OCI-LY1 (cell line): ENCODE measurements around the gene CHST5.

ENCODE experiments used
- H2AFZ ChIP-seq: fragments of 200-600 bp; sonication (generic), shearing (Covaris generic); 2 replicates; pipeline ENCODE4 v1.6.0; 2014; ENCODE audit warnings: antibody characterized with exemption, mild to moderate bottlenecking, low read length
- H3F3A ChIP-seq: fragments of 200-600 bp; sonication (generic), shearing (Covaris generic); 2 replicates; pipeline ENCODE4 v1.6.0; 2014; ENCODE audit warnings: mild to moderate bottlenecking, antibody characterized with exemption, low read length, moderate library complexity; ENCODE audit not compliant: insufficient read depth
- H3K27ac ChIP-seq: fragments of 200-600 bp; sonication (generic); 2 replicates; pipeline ENCODE4 v1.5.1; 2014; ENCODE audit warnings: low read length, mixed run types, mild to moderate bottlenecking, low read depth; ENCODE audit not compliant: poor library complexity, severe bottlenecking
- H3K27me3 ChIP-seq: fragments of 200-600 bp; sonication (generic); 2 replicates; pipeline ENCODE4 v1.6.0; 2014; ENCODE audit warnings: antibody characterized with exemption, mild to moderate bottlenecking, low read length, moderate library complexity; ENCODE audit not compliant: insufficient read depth
- H3K36me3 ChIP-seq: fragments of 200-600 bp; sonication (generic); 2 replicates; pipeline ENCODE4 v1.6.1; 2014; ENCODE audit warnings: mild to moderate bottlenecking, antibody characterized with exemption, low read length, moderate library complexity, mixed read lengths; ENCODE audit not compliant: insufficient read depth
- H3K4me1 ChIP-seq: fragments of 200-600 bp; sonication (generic); 2 replicates; pipeline ENCODE4 v1.5.1; 2014; ENCODE audit warnings: mild to moderate bottlenecking, low read length, moderate library complexity; ENCODE audit not compliant: insufficient read depth, severe bottlenecking
- H3K4me2 ChIP-seq: fragments of 200-600 bp; sonication (generic), shearing (Covaris generic); 2 replicates; pipeline ENCODE4 v1.6.1; 2014; ENCODE audit warnings: low read length
- H3K4me3 ChIP-seq: fragments of 200-600 bp; sonication (generic); 2 replicates; pipeline ENCODE4 v1.5.1; 2014; ENCODE audit warnings: low read length, low read depth, mild to moderate bottlenecking, mixed read lengths; ENCODE audit not compliant: poor library complexity, severe bottlenecking
- H3K79me2 ChIP-seq: fragments of 200-600 bp; shearing (Covaris generic); 2 replicates; pipeline ENCODE4 v1.6.1; 2016; ENCODE audit warnings: mixed run types, low read length, mixed read lengths; ENCODE audit not compliant: insufficient read depth
- H3K9ac ChIP-seq: fragments of 200-600 bp; sonication (generic), shearing (Covaris generic); 2 replicates; pipeline ENCODE4 v1.6.1; 2014; ENCODE audit warnings: mild to moderate bottlenecking, low read length, mixed read lengths
- H3K9me2 ChIP-seq: fragments of 200-600 bp; sonication (generic), shearing (Covaris generic); 2 replicates; pipeline ENCODE4 v1.6.1; 2014; ENCODE audit warnings: low read depth, mild to moderate bottlenecking, low read length, mixed read lengths
- H3K9me3 ChIP-seq: fragments of 200-600 bp; shearing (Covaris generic); 2 replicates; pipeline ENCODE4 v1.6.1; 2014; ENCODE audit warnings: low read length, mixed read lengths
- H4K20me1 ChIP-seq: fragments of 200-600 bp; sonication (generic), shearing (Covaris generic); 2 replicates; pipeline ENCODE4 v1.6.0; 2016; ENCODE audit warnings: mild to moderate bottlenecking, low read length; ENCODE audit not compliant: insufficient read depth
- EZH2 ChIP-seq: fragments of 200-600 bp; sonication (generic), shearing (Covaris generic); IDR thresholded peaks from 2 replicates; pipeline ENCODE4 v1.8.0; 2017; ENCODE audit warnings: borderline replicate concordance, mixed run types, mild to moderate bottlenecking, antibody characterized with exemption, low read length, moderate library complexity, mixed read lengths
- TF ChIP-seq, protein P1 (sequence below): fragments of 200-600 bp; sonication (generic), shearing (Covaris generic); IDR thresholded peaks from 2 replicates; pipeline ENCODE4 v1.5.1; 2017; ENCODE audit warnings: mild to moderate bottlenecking, antibody characterized with exemption, low read length, moderate library complexity, mixed read lengths

Gene CHST5

DNA sequence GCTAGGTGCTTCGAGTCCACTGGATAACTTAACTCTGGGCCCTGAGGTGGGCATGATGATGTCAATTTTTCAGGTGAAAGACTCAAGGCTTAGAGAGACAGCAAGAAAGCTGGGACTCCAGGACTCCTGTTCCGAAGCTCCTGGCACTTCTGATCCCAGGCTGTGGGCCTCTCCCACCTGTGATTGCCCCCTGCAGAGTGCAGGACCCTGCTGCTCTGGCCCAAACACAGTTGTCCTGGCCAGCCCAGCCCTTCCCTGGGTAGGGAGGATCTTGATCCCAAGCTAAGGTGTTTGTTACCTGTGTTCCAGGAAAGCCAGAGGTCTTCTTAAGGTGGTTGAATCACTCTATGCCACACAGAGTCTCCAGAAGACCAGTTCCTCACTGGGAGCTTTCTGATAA is 3.1 kb downstream of the CHST5 start:
- H4K20me1 ChIP-seq: no peaks in the 10 kb centered on the region
- no peaks in the 10 kb centered on the region for H3F3A ChIP-seq
- H3K4me3 ChIP-seq: no peak overlapping the region
- no peak overlapping the region for H2AFZ ChIP-seq
- no peaks in the 10 kb centered on the region for H3K36me3 ChIP-seq
- no peaks in the 10 kb centered on the region for H3K4me1 ChIP-seq
- no peak overlapping the region for H3K27ac ChIP-seq
- H3K9ac ChIP-seq: no peak overlapping the region
- H3K9me2 ChIP-seq: no peaks in the 10 kb centered on the region
- H3K79me2 ChIP-seq: no peaks in the 10 kb centered on the region
- no peaks in the 10 kb centered on the region for H3K9me3 ChIP-seq
- H3K4me2 ChIP-seq: no peak overlapping the region
- no peak for TF ChIP-seq EZH2
- TF ChIP-seq, protein P1, sequence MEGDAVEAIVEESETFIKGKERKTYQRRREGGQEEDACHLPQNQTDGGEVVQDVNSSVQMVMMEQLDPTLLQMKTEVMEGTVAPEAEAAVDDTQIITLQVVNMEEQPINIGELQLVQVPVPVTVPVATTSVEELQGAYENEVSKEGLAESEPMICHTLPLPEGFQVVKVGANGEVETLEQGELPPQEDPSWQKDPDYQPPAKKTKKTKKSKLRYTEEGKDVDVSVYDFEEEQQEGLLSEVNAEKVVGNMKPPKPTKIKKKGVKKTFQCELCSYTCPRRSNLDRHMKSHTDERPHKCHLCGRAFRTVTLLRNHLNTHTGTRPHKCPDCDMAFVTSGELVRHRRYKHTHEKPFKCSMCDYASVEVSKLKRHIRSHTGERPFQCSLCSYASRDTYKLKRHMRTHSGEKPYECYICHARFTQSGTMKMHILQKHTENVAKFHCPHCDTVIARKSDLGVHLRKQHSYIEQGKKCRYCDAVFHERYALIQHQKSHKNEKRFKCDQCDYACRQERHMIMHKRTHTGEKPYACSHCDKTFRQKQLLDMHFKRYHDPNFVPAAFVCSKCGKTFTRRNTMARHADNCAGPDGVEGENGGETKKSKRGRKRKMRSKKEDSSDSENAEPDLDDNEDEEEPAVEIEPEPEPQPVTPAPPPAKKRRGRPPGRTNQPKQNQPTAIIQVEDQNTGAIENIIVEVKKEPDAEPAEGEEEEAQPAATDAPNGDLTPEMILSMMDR: no peak
- H3K27me3 ChIP-seq: 0 out of 2 replicates have a peak, but pooled peaks cover 3% of the 10 kb centered on the region

DNA sequence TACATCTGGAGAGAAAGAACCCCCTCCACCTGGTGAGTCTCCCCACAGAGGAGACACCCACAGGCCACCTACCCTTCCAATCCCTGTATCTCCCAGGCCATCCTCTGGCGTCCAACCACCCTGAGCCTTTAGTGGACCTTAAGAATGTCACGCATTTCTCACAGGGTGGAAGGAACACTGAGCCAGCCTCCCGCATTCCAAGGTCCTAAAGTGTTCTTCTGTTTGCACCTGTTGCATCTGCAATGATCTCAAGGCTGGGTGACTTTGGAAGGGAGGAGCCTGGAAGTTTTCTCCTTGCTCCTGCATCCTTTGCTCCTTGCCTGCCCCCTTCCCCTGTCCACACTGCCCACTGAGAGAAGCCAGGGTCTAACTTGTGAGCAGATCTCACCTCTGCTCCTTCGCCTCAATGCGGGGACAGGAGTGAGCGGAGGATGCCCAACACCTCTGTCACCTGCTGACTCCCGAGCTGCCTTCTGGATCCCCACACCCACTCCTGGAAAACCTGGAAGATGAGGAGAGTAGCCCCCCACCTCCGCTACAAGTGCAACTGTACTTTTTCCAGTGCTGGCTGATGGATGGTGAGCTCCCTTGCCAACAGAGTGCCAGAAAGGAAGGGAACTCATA is 3.7 kb downstream of the CHST5 start:
- Histone ChIP-seq H3F3A (no peaks in the 10 kb centered on the region), H3K9me3 (no peaks in the 10 kb centered on the region), H3K4me1 (no peaks in the 10 kb centered on the region), H3K27ac (no peak overlapping the region), H2AFZ (no peak overlapping the region), H3K4me2 (no peak overlapping the region), H3K9me2 (no peaks in the 10 kb centered on the region), H3K9ac (no peak overlapping the region), H3K36me3 (no peaks in the 10 kb centered on the region), H3K27me3 (0 out of 2 replicates have a peak, but pooled peaks cover 3% of the 10 kb centered on the region), H3K79me2 (no peaks in the 10 kb centered on the region), H4K20me1 (no peaks in the 10 kb centered on the region), H3K4me3 (no peak overlapping the region)
- TF ChIP-seq EZH2: no peak
- TF ChIP-seq, protein P1: no peak

DNA sequence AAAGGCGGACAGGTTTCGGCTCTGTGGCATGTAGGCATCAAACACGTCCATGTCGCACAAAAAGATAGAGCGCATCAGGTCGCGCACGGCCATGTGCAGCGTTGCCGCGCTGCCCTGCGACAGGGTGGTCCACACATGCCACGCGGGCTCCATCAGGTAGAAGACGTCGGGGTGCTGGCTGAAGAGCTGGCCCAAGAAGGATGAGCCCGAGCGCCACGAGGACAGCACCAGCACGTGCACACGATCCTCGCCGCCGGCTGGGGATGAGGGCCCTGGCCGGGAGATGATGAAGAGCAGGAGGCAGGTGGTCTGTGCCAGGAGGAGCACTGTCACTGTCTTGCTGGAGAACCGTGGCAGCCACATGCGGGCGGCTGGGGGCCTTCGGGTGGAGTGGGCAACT is 5.9 kb downstream of the CHST5 start:
- Histone ChIP-seq H3K27ac (no peak overlapping the region), H4K20me1 (no peaks in the 10 kb centered on the region), H3K79me2 (no peaks in the 10 kb centered on the region), H2AFZ (no peak overlapping the region), H3K9ac (no peak overlapping the region), H3K27me3 (0 out of 2 replicates have a peak, but pooled peaks cover 3% of the 10 kb centered on the region), H3K4me3 (no peak overlapping the region), H3K9me3 (no peaks in the 10 kb centered on the region), H3F3A (no peaks in the 10 kb centered on the region), H3K36me3 (no peaks in the 10 kb centered on the region), H3K4me2 (no peak overlapping the region), H3K4me1 (no peaks in the 10 kb centered on the region), H3K9me2 (no peaks in the 10 kb centered on the region)
- no peak for TF ChIP-seq EZH2
- TF ChIP-seq, protein P1: no peak
